HK-2 (cell line): ENCODE results near the gene ARL3.
"Not testable (repeated sequence)": the region's sequence is repeated elsewhere in the genome, so short reads cannot be mapped to it uniquely, and the experiment has no call there.

Experiments
- DNase-seq: peaks from one replicate; pipeline ENCODE4 v3.0.0-alpha.2; 2018; ENCODE audit not compliant: unreplicated experiment

The ARL3 gene

GRCh38 chr10:102702742-102703141 lies 11.5 kb downstream of the ARL3 start:
- DNase-seq, result no peak

GRCh38 chr10:102701796-102702195 lies 12.4 kb downstream of the ARL3 start:
- DNase-seq, result no peak

GRCh38 chr10:102701272-102701671 lies 12.9 kb downstream of the ARL3 start:
- no peak for DNase-seq

- DNase-seq, result no peak
Observed at GRCh38 chr10:102698894-102699293, 15.3 kb downstream of the ARL3 start.

- no peak for DNase-seq
Observed at GRCh38 chr10:102696736-102697135, 17.5 kb downstream of the ARL3 start.

- not testable (repeated sequence) for DNase-seq
Observed at GRCh38 chr10:102695401-102695800, 18.8 kb downstream of the ARL3 start.

- DNase-seq, result no peak
Observed at GRCh38 chr10:102691285-102692066, 22.7 kb downstream of the ARL3 start.

GRCh38 chr10:102683736-102684135 lies 30.5 kb downstream of the ARL3 start:
- DNase-seq, result no peak

- no peak for DNase-seq
Observed at GRCh38 chr10:102682981-102683380, 31.2 kb downstream of the ARL3 start.

- DNase-seq, result no peak
Observed at GRCh38 chr10:102682416-102682815, 31.8 kb downstream of the ARL3 start.

- no peak for DNase-seq
Observed at GRCh38 chr10:102681696-102682095, 32.5 kb downstream of the ARL3 start.

GRCh38 chr10:102679596-102679995 lies 34.6 kb downstream of the ARL3 start:
- DNase-seq, result no peak

- DNase-seq, result peak; percentile 84
Observed at GRCh38 chr10:102678842-102679289, 35.3 kb downstream of the ARL3 start.

GRCh38 chr10:102678068-102678400 lies 36.2 kb downstream of the ARL3 start:
- DNase-seq, result no peak

- no peak for DNase-seq
Observed at GRCh38 chr10:102677331-102678067, 36.7 kb downstream of the ARL3 start.

GRCh38 chr10:102676534-102677315 lies 37.5 kb downstream of the ARL3 start:
- no peak for DNase-seq

GRCh38 chr10:102675666-102676533 lies 38.3 kb downstream of the ARL3 start:
- DNase-seq, result peak; percentile 91

GRCh38 chr10:102675011-102675665 lies 39.1 kb downstream of the ARL3 start:
- no peak for DNase-seq

GRCh38 chr10:102674566-102674965 lies 39.6 kb downstream of the ARL3 start:
- DNase-seq, result no peak

GRCh38 chr10:102673819-102674511 lies 40.2 kb downstream of the ARL3 start:
- DNase-seq, result no peak
